UCSD-AML1 (cell line): ENCODE data around the gene MAP3K5.
"Not testable (repeated sequence)": the region's sequence is repeated elsewhere in the genome, so short reads cannot be mapped to it uniquely, and the experiment has no call there.

ENCODE experiments used
- DNase-seq: peaks from one replicate; lab custom pipeline; 2025; ENCODE audit not compliant: unreplicated experiment; lab: John Stamatoyannopoulos, UW

MAP3K5 gene

GRCh38 chr6:136693090-136693489, 99.2 kb downstream of the MAP3K5 start:
- DNase-seq, result no peak

- DNase-seq, result not testable (repeated sequence)
Observed at GRCh38 chr6:136687894-136688293, 104.4 kb downstream of the MAP3K5 start.

DNA sequence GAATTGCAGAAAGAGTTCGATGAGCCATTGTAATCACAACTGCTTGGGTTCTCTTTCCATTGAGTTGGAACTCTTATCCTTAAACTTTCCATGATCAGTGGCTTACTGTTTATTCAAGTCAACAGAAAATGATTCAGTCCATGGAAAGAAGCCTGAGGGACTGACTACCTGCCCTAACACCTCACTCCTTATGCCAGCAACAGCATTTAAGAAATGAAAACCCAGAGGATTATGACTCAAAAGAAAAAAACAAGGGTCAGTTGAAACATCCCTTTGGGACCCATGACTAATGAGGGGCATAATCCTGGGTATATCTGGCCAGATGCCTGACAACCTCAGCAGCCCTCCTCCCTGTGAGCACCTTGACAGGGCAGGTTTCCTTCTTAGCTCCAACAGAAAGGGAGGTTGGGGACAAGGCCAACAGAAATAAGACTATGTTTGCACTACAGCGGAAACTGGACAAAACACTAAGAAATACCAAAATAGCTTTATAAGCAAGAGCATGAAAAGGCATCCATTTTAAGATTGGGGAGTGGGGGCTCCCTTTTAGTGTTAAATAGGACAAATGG, 106.7 kb downstream of the MAP3K5 start:
- no peak for DNase-seq

DNA sequence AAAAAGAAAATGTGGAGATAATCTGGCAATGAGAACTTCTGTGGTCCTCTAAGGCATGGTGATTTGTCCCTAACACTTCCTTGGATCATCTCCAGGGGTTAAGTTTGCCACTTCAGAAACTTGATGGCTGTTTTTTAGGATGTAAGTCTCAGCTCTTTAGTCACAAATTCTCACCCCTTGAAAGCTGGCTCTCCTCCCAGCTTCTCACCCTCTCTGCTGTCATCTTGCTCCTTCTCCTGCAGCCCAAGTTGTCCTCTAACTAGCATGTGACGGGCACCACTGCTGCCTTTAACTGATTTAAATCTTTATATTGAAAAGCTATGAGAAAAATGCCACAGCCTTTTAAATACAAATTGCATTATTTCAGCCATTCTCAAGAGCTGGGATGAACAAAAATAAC, 107.8 kb downstream of the MAP3K5 start:
- DNase-seq, result no peak

GRCh38 chr6:136683209-136683941, 108.9 kb downstream of the MAP3K5 start:
- no peak for DNase-seq

- DNase-seq, result no peak
Observed at GRCh38 chr6:136682292-136682691, 110.0 kb downstream of the MAP3K5 start.

DNA sequence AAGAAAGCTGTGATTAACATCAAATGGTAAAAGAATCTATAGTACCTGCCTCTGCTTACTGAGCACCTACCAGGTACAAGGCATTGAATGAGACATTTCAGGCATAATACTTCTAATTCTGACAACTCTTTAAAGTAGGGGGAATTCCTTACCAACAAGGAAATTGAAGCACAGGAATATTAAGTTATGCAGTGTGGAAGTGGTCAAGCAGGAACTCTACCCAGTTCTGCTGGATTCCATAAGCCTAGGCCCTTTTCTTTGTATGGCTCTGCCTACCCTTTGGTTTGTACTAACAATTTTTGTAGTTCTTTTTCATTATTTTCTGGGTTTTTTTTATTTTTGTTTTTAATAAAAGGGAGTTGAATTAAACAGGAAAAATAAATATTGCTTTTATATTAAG, 114.5 kb downstream of the MAP3K5 start:
- no peak for DNase-seq

GRCh38 chr6:136677344-136677743, 114.9 kb downstream of the MAP3K5 start:
- no peak for DNase-seq

DNA sequence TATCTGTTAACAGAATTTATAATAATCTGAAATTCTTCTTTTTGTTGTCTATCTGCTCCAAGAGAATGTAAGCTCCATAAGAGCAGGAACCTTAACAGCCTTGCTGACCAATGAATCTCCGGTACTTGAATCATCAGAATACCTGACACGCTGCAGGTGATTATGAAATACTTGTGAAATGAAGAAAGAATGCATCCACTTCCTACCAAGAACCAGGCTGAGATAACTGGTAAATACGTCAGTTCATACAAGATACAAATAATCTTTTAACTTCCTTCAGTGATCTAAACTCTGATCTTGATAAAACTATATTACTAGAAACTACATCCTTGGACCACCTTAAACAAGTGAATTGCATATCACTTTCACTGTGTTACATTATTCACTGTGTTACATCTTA, 116.2 kb downstream of the MAP3K5 start:
- DNase-seq, result no peak

- DNase-seq, result no peak
Observed at GRCh38 chr6:136673571-136673970, 118.7 kb downstream of the MAP3K5 start.

DNA sequence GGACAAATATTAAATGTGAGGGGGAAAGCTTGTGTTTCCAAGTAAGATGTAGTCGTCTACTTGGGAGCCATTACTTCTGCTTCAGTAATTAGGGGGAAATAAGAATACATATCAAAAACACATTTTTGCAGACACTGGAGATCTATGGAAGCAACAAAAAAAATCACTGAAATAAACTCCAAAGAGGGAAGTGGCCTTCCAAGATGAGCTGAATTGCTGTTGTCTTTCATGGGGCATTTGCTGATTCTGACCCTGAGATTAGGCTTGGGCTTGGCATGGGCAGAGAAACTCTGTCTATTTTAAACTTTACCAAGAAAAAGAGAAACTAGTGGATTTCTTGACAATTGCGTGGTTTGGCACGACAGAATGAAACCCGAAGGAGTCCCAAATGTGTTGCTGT, 120.1 kb downstream of the MAP3K5 start:
- no peak for DNase-seq

DNA sequence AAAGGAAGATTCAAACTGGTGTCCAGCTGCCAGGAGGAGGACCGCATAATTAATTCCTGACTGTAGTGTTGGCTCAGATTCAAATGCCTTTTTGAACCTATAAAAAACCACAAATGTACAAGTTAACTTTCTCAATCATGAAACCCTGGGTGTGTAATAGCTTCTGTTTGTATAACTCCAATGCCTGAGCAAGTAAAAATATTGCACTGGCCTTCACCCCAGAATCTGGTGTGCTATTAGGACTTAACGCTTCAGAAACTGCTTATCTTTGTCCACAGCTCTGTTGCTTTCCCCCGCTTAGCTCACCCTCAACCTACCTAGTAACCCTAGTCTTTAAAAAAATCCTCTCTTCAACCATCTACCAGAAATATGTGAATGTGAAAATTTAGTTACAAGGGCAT, 123.0 kb downstream of the MAP3K5 start:
- DNase-seq, result no peak

GRCh38 chr6:136668571-136668970, 123.7 kb downstream of the MAP3K5 start:
- no peak for DNase-seq

DNA sequence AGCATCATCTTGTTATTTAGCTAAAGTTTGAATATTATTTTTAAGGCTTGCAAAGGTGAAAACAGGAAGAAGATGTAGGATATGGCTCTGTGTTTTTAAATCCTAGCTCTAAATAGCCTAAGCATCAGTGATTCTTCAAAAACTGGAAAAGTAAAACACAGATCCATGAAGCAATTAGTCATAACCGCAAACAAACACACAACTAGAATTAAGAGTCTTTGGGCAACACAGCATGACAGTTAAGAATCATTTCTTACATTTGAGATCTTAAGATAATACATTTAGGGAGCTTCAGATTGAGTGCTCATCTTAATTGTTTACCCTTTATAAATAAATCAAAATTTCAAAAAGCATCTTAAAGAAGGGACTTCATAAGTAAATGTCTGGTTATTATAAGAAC, 126.2 kb downstream of the MAP3K5 start:
- no peak for DNase-seq

- DNase-seq, result no peak
Observed at GRCh38 chr6:136662347-136663237, 129.7 kb downstream of the MAP3K5 start.

DNA sequence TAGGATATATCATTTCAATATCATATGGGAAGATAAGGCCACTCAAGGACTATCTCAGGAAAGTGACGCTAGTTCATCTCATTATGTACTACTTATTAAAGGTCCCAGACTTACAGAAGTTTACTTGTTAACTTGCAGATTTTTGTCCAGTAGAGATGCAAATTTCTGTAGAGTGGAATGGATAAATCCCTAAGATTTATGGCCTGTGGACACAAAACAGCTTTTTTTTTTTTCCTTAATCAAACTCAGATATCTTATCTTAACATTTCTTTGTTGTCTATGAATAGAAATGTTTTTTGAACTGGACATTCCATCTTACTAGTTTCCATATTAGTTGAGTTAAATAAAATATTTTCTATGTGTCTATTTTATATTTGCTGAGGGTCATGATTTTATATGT, 131.6 kb downstream of the MAP3K5 start:
- DNase-seq, result no peak

DNA sequence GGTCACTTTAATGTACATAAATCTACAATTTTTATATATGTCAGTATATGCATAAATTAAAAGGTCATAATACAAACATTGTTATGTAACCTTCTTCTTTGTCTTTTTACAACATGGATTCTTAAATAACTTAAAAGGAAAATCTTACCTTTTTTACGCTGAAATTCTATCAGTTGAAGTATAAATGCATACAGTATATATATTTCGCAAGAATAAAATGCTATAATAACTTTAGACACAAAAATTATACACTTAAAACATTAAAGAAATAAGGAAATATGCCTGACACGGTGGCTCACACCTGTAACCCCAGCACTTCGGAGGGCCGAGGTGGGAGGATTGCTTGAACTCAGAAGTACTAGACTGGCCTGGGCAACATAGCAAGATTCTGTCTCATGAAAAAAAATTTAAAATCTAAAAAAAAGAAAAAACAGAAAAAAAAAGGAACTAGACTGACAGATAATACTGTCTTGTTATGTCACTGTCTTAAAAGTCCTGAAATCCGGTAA, 132.2 kb downstream of the MAP3K5 start:
- DNase-seq, result no peak

- DNase-seq, result no peak
Observed at GRCh38 chr6:136658711-136659110, 133.6 kb downstream of the MAP3K5 start.

GRCh38 chr6:136657666-136658065, 134.6 kb downstream of the MAP3K5 start:
- no peak for DNase-seq

- DNase-seq, result no peak
Observed at GRCh38 chr6:136656121-136656520, 136.2 kb downstream of the MAP3K5 start.

DNA sequence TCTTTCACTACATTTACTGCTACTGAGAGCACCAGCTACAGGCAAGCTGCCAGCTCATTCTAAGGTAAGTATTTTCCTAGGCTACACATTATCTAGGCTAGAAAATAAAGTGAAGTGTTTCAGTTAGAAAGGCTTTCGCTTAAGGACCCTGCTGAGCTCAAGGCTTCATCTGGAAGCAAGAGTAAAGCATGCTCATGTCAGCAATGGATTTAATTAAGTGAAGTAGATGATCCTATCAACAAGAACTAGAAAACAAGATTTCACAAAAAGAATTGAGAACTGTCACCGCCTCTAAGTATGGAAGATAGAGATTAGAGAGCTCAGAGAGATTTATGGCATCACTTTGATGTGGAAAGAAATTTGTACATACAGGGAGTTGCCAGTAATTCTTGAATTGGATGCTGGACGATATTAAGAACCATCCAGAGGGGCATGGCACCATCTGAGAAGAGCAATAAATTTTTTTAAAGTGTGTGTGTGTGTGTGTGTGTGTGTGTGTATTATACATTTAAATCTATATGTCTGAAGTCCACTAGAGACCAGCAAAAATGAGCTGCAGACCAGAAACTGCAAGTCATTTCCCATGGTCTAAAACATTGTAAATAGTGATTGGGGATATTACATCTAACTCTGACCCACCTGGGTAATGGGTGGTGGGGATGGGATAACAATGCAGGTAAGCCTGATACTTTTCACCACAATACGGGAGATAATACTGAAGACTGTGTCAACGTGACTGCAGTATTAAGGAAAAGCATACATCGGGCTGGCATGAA, 136.8 kb downstream of the MAP3K5 start:
- no peak for DNase-seq
